Tibial nerve (tissue), 4 donors: Measurements from ENCODE around the gene RNASEH2A. TPM values are rescaled to one million over a fixed set of nuclear protein-coding genes. Genes with fewer than 3 reads are reported as not detected.

Experiments used
- DNase-seq, 2 donors: peaks; one replicate each; pipeline ENCODE4 v3.0.0-alpha.2; 2019; ENCODE audit warnings: low spot score in 2 of 2
- H3K27ac ChIP-seq, 4 donors: fragments of 200-600 bp; sonication (generic) in 3 of 4; one replicate each; pipeline ENCODE4 v1.5.1; 2017 to 2019; ENCODE audit warnings: mild to moderate bottlenecking in 1 of 4
- H3K27me3 ChIP-seq, 2 donors: fragments of 200-600 bp; sonication (generic) in 1 of 2; one replicate each; pipeline versions ENCODE4 v1.5.1 to v1.6.0; 2017 to 2019
- H3K36me3 ChIP-seq, 3 donors: fragments of 200-600 bp; sonication (generic); one replicate each; pipeline ENCODE4 v1.5.1; 2018 to 2019
- H3K4me1 ChIP-seq, 4 donors: fragments of 200-600 bp; sonication (generic) in 3 of 4; one replicate each; pipeline ENCODE4 v1.5.1; 2017 to 2019
- H3K4me3 ChIP-seq, 4 donors: fragments of 200-600 bp; sonication (generic) in 3 of 4; one replicate each; pipeline ENCODE4 v1.5.1; 2017 to 2019; ENCODE audit warnings: mild to moderate bottlenecking in 1 of 4, moderate library complexity in 1 of 4
- H3K9me3 ChIP-seq, 4 donors: fragments of 200-600 bp; sonication (generic) in 3 of 4; one replicate each; pipeline ENCODE4 v1.5.1; 2017 to 2019
- CTCF ChIP-seq, 5 experiments: fragments of 200-600 bp in 3 of 5; fragments of 450-650 bp in 2 of 5; sonication (generic) in 3 of 5; IDR thresholded peaks; one replicate each; pipeline ENCODE4 v1.5.1; 2016 to 2019; ENCODE audit warnings: antibody characterized with exemption in 5 of 5, mild to moderate bottlenecking in 3 of 5, moderate library complexity in 2 of 5
- EP300 ChIP-seq, 2 donors: sonication (generic); formaldehyde crosslinking; IDR thresholded peaks; one replicate each; pipeline ENCODE4 v1.6.1; 2017; ENCODE audit warnings: antibody characterized with exemption in 2 of 2, mild to moderate bottlenecking in 1 of 2
- POLR2A ChIP-seq, 2 donors: fragments of 450-650 bp; IDR thresholded peaks; one replicate each; pipeline ENCODE4 v1.6.1; 2017; ENCODE audit warnings: antibody characterized with exemption in 2 of 2, mild to moderate bottlenecking in 2 of 2, moderate library complexity in 2 of 2
- WGBS, 2 donors: methylation state at CpG; one replicate each; pipeline ENCODE4 v1.1.5; 2018; 5-methylcytosine and 5-hydroxymethylcytosine counted together
- total RNA-seq, 4 donors: library from RNA; depleted of rRNA; stranded (reverse); fragments of >200 nt; gene quantifications; one replicate each; pipeline ENCODE4 v1.1.0, GENCODE V29; 2016

The RNASEH2A gene
- total RNA-seq, 4 donors from 2014 or later = 5.4 to 8.6 (median 6.7) TPM

GRCh38 chr19:12833738-12834565 is 27.6 kb downstream of the RNASEH2A start:
- TF ChIP-seq CTCF (IDR thresholded peaks at IDR 0.05) = no peak
- Histone ChIP-seq H3K4me1 (peaks cover 0 to 40% (median 15%) of the 10 kb centered on the region in 4 donors), H3K27ac (no peak overlapping the region), H3K36me3 (no peaks in the 10 kb centered on the region), H3K27me3 (peaks cover 0 to 97% of the 10 kb centered on the region in 2 donors), H3K9me3 (no peaks in the 10 kb centered on the region), H3K4me3 (peak overlapping the region in 3 of 4 donors; percentile 4 to 47 (median 32))
- DNase-seq = no peak
- WGBS, 2 donors = 1% methylated on average over 13 to 34 of the region's 87 CpGs

- peaks cover 0 to 97% of the 10 kb centered on the region in 2 donors for H3K27me3 ChIP-seq
- TF ChIP-seq CTCF (IDR thresholded peaks at IDR 0.05) (no peak), POLR2A (IDR thresholded peaks at IDR 0.05) (no peak), EP300 (IDR thresholded peaks at IDR 0.05) (no peak)
- 8 to 9% methylated on average over 20 of the region's 20 CpGs for WGBS, 2 donors
Measured at GRCh38 chr19:12834566-12834943, 28.2 kb downstream of the RNASEH2A start, which contains the start of gene RTBDN. Gene RTBDN (minus strand): TSS chr19:12834579. CDS start chr19:12829979, 4,600 bp downstream.

GRCh38 chr19:12834976-12835757 is 28.8 kb downstream of the RNASEH2A start:
- H3K9me3 ChIP-seq = no peaks in the 10 kb centered on the region
- H3K4me1 ChIP-seq = peaks cover 0 to 41% (median 16%) of the 10 kb centered on the region in 4 donors
- H3K27me3 ChIP-seq = peaks cover 0 to 97% of the 10 kb centered on the region in 2 donors
- TF ChIP-seq POLR2A (IDR thresholded peaks at IDR 0.05) = no peak
- no peak for TF ChIP-seq CTCF (IDR thresholded peaks at IDR 0.05)
- TF ChIP-seq EP300 (IDR thresholded peaks at IDR 0.05) = no peak
- DNase-seq = no peak
- H3K4me3 ChIP-seq = no peak overlapping the region
- H3K36me3 ChIP-seq = no peaks in the 10 kb centered on the region
- H3K27ac ChIP-seq = no peak overlapping the region
- WGBS, 2 donors = 5 to 8% methylated on average over 38 to 39 of the region's 39 CpGs

More at GRCh38 chr19:12834566-12834943, 28.2 kb downstream of the RNASEH2A start, which contains the start of gene RTBDN:
- Histone ChIP-seq H3K4me3 (peak within 1 kb of the TSS in 3 of 4 donors; percentile 4 to 47 (median 32)), H3K27ac (no peak within 1 kb of the TSS), H3K4me1 (peaks cover 0 to 41% (median 16%) of the 10 kb centered on the region in 4 donors), H3K36me3 (no peaks in the 10 kb centered on the region), H3K9me3 (no peaks in the 10 kb centered on the region)
- no peak for DNase-seq

- Histone ChIP-seq H3K27ac (no peak overlapping the region), H3K27me3 (peaks cover 0 to 97% of the 10 kb centered on the region in 2 donors), H3K4me1 (peaks cover 0 to 54% (median 19%) of the 10 kb centered on the region in 4 donors), H3K4me3 (no peak overlapping the region), H3K9me3 (no peaks in the 10 kb centered on the region), H3K36me3 (no peaks in the 10 kb centered on the region)
- 9% methylated on average over 6 of the region's 6 CpGs for WGBS, 2 donors
- TF ChIP-seq EP300 (IDR thresholded peaks at IDR 0.05) = no peak
- no peak for DNase-seq
Measured at GRCh38 chr19:12836529-12836863, 30.1 kb downstream of the RNASEH2A start.

- WGBS, 2 donors = 79 to 82% methylated on average over 4 of the region's 4 CpGs
- peaks cover 0 to 54% (median 19%) of the 10 kb centered on the region in 4 donors for H3K4me1 ChIP-seq
- no peak overlapping the region for H3K4me3 ChIP-seq
- H3K27me3 ChIP-seq = peaks cover 0 to 97% of the 10 kb centered on the region in 2 donors
- DNase-seq = no peak
- no peaks in the 10 kb centered on the region for H3K9me3 ChIP-seq
- H3K27ac ChIP-seq = no peak overlapping the region
- no peak for TF ChIP-seq POLR2A (IDR thresholded peaks at IDR 0.05)
- TF ChIP-seq EP300 (IDR thresholded peaks at IDR 0.05) = no peak
- no peak for TF ChIP-seq CTCF (IDR thresholded peaks at IDR 0.05)
- H3K36me3 ChIP-seq = no peaks in the 10 kb centered on the region
Measured at GRCh38 chr19:12837225-12837624, 30.8 kb downstream of the RNASEH2A start.
